ENCODE measurements around the gene GRM4. TPM values are rescaled to one million over a fixed set of nuclear protein-coding genes. Genes with fewer than 3 reads are reported as not detected.

Gene GRM4
- total RNA-seq, 1 experiment from 2014 or later, result not detected

DNA sequence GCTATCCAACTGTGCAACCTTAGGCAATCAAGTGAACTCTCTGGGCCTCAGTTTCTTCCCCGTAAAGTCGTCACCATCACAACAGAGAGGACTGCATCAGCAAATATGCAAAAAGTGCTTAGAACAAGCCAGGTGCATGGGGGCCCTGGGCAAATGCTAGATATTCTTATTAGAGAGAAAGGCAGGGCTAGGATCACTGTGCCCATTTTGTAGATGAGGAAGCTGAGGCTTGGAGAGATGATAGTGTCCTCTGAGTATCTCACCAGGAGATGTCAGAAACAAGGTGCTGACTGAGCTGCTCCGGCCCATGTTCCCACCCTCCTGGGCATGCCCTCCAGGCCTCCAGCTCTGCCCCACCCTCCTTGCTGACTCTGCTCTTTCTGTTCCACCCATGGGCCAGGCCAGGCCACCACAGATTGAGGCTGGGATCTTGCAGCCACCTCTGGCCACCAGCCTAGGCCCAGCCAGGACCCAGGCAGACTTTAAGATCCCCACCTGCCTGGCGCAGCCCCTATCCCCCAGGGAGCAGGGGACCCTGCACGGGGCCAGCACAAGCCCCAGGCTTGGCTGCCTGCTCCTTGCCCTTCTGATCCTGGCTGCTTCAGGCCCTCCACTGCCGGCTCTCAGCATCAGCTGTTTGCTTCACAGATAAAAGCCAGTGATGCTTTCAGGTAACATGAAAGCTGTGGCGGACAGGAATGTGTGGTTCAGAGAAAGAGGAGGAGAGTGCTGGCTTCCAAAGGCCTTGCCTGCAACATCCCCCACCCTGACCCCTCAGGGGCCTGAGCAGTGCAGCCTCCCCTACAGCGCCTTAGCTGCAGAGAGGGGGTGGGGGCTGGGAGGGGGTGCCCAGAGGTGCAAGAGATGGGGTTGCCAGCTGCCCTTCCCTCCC is 47.6 kb downstream of the GRM4 start:
- intact Hi-C loops (cut with micrococcal nuclease; ENCODE audit: unreplicated experiment), result no loop called here

DNA sequence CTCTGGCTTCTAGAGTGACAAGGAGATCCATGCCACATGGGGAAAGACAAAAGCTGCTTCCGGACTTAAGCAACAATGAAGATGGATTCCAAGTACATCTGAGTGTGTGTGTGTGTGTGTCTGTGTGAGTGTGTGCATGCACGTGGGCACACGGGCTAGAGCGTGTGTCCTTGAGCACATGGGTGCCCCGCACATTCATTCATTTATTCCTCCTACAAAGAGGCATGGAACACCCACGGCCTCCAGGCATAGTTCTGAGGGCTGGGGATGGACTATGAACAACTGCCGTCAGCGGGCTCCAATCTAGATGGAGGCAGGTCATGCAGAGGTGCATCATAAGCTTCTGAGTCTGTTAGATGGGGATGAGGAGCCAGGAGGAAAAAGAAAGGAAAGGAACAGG is 49.1 kb downstream of the GRM4 start:
- Histone ChIP-seq H2AFZ (no peak overlapping the region), H3K79me2 (ENCODE audit: low read depth) (no peaks in the 10 kb centered on the region), H3K4me2 (no peak overlapping the region), H3F3A (ENCODE audit: insufficient read depth, low read depth) (no peaks in the 10 kb centered on the region), H4K20me1 (ENCODE audit: insufficient read depth) (0 out of 2 replicates have a peak, but pooled peaks cover 5% of the 10 kb centered on the region), H3K27me3 (ENCODE audit: insufficient read depth, low read depth) (peaks cover 93% of the 10 kb centered on the region), H3K36me3 (ENCODE audit: low read depth) (no peaks in the 10 kb centered on the region), H3K27ac (no peak overlapping the region), H3K9me3 (ENCODE audit: insufficient read depth, low read depth) (no peaks in the 10 kb centered on the region), H3K9me2 (ENCODE audit: insufficient read depth) (no peaks in the 10 kb centered on the region), H3K4me3 (no peak overlapping the region), H3K4me1 (replicated peaks; ENCODE audit: insufficient read depth) (0 out of 2 replicates have a peak, but pooled peaks cover 4% of the 10 kb centered on the region)
- no peak for DNase-seq
- ChIA-PET POLR2A (ENCODE audit: unreplicated experiment) (no interaction called here), CTCF (no interaction called here)
- BruUV-seq (replicated peaks), result no TSS peak
- intact Hi-C loops (cut with micrococcal nuclease; ENCODE audit: unreplicated experiment), result no loop called here
- TF ChIP-seq EZH2 (IDR thresholded peaks at IDR 0.05; ENCODE audit: low read depth), result no peak
- TF ChIP-seq, protein P1, sequence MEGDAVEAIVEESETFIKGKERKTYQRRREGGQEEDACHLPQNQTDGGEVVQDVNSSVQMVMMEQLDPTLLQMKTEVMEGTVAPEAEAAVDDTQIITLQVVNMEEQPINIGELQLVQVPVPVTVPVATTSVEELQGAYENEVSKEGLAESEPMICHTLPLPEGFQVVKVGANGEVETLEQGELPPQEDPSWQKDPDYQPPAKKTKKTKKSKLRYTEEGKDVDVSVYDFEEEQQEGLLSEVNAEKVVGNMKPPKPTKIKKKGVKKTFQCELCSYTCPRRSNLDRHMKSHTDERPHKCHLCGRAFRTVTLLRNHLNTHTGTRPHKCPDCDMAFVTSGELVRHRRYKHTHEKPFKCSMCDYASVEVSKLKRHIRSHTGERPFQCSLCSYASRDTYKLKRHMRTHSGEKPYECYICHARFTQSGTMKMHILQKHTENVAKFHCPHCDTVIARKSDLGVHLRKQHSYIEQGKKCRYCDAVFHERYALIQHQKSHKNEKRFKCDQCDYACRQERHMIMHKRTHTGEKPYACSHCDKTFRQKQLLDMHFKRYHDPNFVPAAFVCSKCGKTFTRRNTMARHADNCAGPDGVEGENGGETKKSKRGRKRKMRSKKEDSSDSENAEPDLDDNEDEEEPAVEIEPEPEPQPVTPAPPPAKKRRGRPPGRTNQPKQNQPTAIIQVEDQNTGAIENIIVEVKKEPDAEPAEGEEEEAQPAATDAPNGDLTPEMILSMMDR (conservative IDR thresholded peaks at IDR 0.05), result no peak

More for the DNA sequence above, 47.6 kb downstream of the GRM4 start:
- Histone ChIP-seq H3K4me1 (replicated peaks; ENCODE audit: insufficient read depth) (0 out of 2 replicates have a peak, but pooled peaks cover 4% of the 10 kb centered on the region), H3K36me3 (ENCODE audit: low read depth) (no peaks in the 10 kb centered on the region), H4K20me1 (ENCODE audit: insufficient read depth) (0 out of 2 replicates have a peak, but pooled peaks cover 5% of the 10 kb centered on the region), H3K27me3 (ENCODE audit: insufficient read depth, low read depth) (peaks cover 95% of the 10 kb centered on the region), H2AFZ (no peak overlapping the region), H3F3A (ENCODE audit: insufficient read depth, low read depth) (no peaks in the 10 kb centered on the region), H3K27ac (no peak overlapping the region), H3K9me2 (ENCODE audit: insufficient read depth) (no peaks in the 10 kb centered on the region), H3K4me3 (no peak overlapping the region), H3K9me3 (ENCODE audit: insufficient read depth, low read depth) (no peaks in the 10 kb centered on the region), H3K79me2 (ENCODE audit: low read depth) (no peaks in the 10 kb centered on the region), H3K4me2 (no peak overlapping the region)
- CTCF ChIA-PET, result no interaction called here
- POLR2A ChIA-PET (ENCODE audit: unreplicated experiment), result no interaction called here
- no peak for DNase-seq
- TF ChIP-seq EZH2 (IDR thresholded peaks at IDR 0.05; ENCODE audit: low read depth), result no peak
- TF ChIP-seq, protein P1 (conservative IDR thresholded peaks at IDR 0.05), result no peak
- no TSS peak for BruUV-seq (replicated peaks)

DNA sequence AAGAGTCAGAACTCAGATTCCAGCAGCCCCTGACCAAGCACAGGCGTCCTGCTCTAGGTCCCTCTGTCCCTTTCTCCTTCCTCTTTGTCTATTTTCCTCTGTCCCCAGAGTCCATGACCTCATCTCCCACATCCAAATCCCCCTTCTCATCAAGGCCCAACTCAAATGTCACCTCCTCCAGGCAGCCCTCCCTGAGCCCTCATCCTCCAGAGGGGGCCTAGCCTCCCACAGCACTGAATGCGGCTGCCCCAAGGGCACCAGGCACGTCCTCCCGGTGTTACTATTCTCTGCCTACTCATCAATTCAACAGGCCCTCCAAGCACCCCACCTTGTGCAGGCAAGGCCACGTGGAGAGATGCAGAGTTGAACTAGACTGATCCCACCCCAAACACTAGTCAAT is 49.7 kb downstream of the GRM4 start:
- H3K36me3 ChIP-seq (ENCODE audit: low read depth), result no peaks in the 10 kb centered on the region
- TF ChIP-seq, protein P1 (conservative IDR thresholded peaks at IDR 0.05), result no peak
- no peak for TF ChIP-seq EZH2 (IDR thresholded peaks at IDR 0.05; ENCODE audit: low read depth)
- no peak overlapping the region for H2AFZ ChIP-seq
- intact Hi-C loops (cut with micrococcal nuclease; ENCODE audit: unreplicated experiment), result no loop called here
- DNase-seq, result no peak
- H3K4me3 ChIP-seq, result no peak overlapping the region
- H3F3A ChIP-seq (ENCODE audit: insufficient read depth, low read depth), result no peaks in the 10 kb centered on the region
- no peaks in the 10 kb centered on the region for H3K9me3 ChIP-seq (ENCODE audit: insufficient read depth, low read depth)
- peaks cover 93% of the 10 kb centered on the region for H3K27me3 ChIP-seq (ENCODE audit: insufficient read depth, low read depth)
- H3K9me2 ChIP-seq (ENCODE audit: insufficient read depth), result no peaks in the 10 kb centered on the region
- H3K79me2 ChIP-seq (ENCODE audit: low read depth), result no peaks in the 10 kb centered on the region
- CTCF ChIA-PET, result no interaction called here
- H4K20me1 ChIP-seq (ENCODE audit: insufficient read depth), result 0 out of 2 replicates have a peak, but pooled peaks cover 5% of the 10 kb centered on the region
- 0 out of 2 replicates have a peak, but pooled peaks cover 4% of the 10 kb centered on the region for H3K4me1 ChIP-seq (replicated peaks; ENCODE audit: insufficient read depth)
- POLR2A ChIA-PET (ENCODE audit: unreplicated experiment), result no interaction called here
- no TSS peak for BruUV-seq (replicated peaks)
- no peak overlapping the region for H3K27ac ChIP-seq
- H3K4me2 ChIP-seq, result no peak overlapping the region

Measured in PC-9 (cell line).